Measurements from ENCODE around the gene IGFBP4.

DNA sequence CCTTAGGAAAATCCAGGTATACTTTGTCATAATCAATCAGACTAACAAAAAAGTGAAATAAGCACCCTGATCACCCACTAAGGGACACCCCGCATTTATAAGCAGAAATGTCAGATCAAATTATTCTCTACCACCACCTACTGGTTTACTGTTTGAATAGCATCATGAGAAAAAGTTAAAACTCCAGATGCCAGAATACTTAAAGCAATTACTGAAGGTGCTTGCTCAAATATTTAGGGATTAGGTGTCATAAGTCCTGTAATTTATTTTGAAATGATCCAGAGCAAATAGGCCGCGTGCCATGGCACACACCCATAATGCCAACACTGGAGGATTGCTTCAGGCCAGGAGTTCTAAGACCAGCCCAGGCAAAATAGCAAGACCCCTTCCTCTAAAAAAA lies 27.9 kb upstream of the IGFBP4 start:
- TF ChIP-seq, protein P1, sequence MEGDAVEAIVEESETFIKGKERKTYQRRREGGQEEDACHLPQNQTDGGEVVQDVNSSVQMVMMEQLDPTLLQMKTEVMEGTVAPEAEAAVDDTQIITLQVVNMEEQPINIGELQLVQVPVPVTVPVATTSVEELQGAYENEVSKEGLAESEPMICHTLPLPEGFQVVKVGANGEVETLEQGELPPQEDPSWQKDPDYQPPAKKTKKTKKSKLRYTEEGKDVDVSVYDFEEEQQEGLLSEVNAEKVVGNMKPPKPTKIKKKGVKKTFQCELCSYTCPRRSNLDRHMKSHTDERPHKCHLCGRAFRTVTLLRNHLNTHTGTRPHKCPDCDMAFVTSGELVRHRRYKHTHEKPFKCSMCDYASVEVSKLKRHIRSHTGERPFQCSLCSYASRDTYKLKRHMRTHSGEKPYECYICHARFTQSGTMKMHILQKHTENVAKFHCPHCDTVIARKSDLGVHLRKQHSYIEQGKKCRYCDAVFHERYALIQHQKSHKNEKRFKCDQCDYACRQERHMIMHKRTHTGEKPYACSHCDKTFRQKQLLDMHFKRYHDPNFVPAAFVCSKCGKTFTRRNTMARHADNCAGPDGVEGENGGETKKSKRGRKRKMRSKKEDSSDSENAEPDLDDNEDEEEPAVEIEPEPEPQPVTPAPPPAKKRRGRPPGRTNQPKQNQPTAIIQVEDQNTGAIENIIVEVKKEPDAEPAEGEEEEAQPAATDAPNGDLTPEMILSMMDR (IDR thresholded peaks at IDR 0.05), result peak in 3 of 4 experiments; percentile 61 to 65 (median 64)
- TF ChIP-seq POLR2AphosphoS5 (IDR thresholded peaks at IDR 0.05) (no peak), POLR2A (IDR thresholded peaks at IDR 0.05) (no peak), EP300 (IDR thresholded peaks at IDR 0.05) (no peak)
